Measurements from ENCODE around the gene CC2D2B.

GRCh38 chr10:96049340-96049739, 141.6 kb downstream of the CC2D2B start:
- TF ChIP-seq MAX (IDR thresholded peaks at IDR 0.05) (no peak), NFIC (IDR thresholded peaks at IDR 0.05) (no peak), TAF1 (IDR thresholded peaks at IDR 0.05; ENCODE audit: low read depth) (no peak), RAD21 (IDR thresholded peaks at IDR 0.05; ENCODE audit: low read depth) (no peak), FOXM1 (IDR thresholded peaks at IDR 0.05; ENCODE audit: borderline replicate concordance, low read depth) (no peak), EGR1 (IDR thresholded peaks at IDR 0.05) (no peak), EP300 (IDR thresholded peaks at IDR 0.05; ENCODE audit: borderline replicate concordance) (no peak), TCF12 (IDR thresholded peaks at IDR 0.05; ENCODE audit: low read depth) (no peak), ZBTB7A (IDR thresholded peaks at IDR 0.05; ENCODE audit: low read depth) (no peak), YY1 (IDR thresholded peaks at IDR 0.05; ENCODE audit: low read depth) (no peak), CEBPB (IDR thresholded peaks at IDR 0.05) (no peak), TEAD4 (IDR thresholded peaks at IDR 0.05) (no peak)
- TF ChIP-seq, protein P1, sequence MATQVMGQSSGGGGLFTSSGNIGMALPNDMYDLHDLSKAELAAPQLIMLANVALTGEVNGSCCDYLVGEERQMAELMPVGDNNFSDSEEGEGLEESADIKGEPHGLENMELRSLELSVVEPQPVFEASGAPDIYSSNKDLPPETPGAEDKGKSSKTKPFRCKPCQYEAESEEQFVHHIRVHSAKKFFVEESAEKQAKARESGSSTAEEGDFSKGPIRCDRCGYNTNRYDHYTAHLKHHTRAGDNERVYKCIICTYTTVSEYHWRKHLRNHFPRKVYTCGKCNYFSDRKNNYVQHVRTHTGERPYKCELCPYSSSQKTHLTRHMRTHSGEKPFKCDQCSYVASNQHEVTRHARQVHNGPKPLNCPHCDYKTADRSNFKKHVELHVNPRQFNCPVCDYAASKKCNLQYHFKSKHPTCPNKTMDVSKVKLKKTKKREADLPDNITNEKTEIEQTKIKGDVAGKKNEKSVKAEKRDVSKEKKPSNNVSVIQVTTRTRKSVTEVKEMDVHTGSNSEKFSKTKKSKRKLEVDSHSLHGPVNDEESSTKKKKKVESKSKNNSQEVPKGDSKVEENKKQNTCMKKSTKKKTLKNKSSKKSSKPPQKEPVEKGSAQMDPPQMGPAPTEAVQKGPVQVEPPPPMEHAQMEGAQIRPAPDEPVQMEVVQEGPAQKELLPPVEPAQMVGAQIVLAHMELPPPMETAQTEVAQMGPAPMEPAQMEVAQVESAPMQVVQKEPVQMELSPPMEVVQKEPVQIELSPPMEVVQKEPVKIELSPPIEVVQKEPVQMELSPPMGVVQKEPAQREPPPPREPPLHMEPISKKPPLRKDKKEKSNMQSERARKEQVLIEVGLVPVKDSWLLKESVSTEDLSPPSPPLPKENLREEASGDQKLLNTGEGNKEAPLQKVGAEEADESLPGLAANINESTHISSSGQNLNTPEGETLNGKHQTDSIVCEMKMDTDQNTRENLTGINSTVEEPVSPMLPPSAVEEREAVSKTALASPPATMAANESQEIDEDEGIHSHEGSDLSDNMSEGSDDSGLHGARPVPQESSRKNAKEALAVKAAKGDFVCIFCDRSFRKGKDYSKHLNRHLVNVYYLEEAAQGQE (IDR thresholded peaks at IDR 0.05; ENCODE audit: low read depth) = no peak
